Measurements from ENCODE around the gene C2CD4B. TPM values are rescaled to one million over a fixed set of nuclear protein-coding genes. Genes with fewer than 3 reads are reported as not detected.

C2CD4B gene
- total RNA-seq, 1 donor from 2014 or later, result not detected

DNA sequence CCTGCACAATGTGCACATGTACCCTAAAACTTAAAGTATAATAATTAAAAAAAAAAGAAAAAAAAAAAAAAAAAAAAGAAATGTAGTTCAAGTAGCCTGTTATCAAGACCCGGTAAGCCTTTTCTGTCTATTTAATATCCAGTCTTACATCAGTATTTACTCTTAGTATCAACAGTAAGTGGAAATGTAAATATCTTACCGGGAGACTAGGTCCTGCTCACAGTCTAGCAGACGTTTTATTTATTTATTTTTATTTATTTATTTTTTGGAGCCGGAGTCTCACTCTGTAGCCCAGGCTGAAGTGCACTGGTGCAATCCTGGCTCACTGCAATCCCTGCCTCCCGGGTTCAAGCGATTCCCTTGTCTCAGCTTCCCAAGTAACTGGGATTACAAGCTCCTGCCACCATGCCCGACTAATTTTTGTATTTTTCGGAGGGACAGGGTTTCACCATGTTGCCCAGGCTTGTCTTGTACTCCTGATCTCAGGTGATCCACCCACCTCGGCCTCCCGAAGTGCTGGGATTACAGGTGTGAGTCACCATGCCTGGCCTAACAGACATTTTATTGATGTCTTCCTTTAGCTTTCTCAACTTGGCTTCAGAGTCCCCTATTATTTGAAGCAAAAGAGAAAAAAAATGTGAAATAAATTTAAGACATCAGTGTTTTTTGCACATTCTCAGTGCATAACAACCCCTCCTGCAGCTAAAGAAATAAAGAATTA, 19.9 kb downstream of the C2CD4B start:
- POLR2A ChIA-PET, result no interaction called here
- intact Hi-C loops (cut with micrococcal nuclease), result no loop called here
- H3K36me3 Mint-ChIP-seq (ENCODE audit: low read depth), result no peaks in the 10 kb centered on the region
- TF ChIP-seq, protein P1, sequence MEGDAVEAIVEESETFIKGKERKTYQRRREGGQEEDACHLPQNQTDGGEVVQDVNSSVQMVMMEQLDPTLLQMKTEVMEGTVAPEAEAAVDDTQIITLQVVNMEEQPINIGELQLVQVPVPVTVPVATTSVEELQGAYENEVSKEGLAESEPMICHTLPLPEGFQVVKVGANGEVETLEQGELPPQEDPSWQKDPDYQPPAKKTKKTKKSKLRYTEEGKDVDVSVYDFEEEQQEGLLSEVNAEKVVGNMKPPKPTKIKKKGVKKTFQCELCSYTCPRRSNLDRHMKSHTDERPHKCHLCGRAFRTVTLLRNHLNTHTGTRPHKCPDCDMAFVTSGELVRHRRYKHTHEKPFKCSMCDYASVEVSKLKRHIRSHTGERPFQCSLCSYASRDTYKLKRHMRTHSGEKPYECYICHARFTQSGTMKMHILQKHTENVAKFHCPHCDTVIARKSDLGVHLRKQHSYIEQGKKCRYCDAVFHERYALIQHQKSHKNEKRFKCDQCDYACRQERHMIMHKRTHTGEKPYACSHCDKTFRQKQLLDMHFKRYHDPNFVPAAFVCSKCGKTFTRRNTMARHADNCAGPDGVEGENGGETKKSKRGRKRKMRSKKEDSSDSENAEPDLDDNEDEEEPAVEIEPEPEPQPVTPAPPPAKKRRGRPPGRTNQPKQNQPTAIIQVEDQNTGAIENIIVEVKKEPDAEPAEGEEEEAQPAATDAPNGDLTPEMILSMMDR (IDR thresholded peaks at IDR 0.05), result no peak
- no peak overlapping the region for H3K4me3 Mint-ChIP-seq
- H3K9me3 Mint-ChIP-seq, result no peaks in the 10 kb centered on the region
- CTCF ChIA-PET, result no interaction called here
- ATAC-seq (ENCODE audit: low read depth) (no peak), DNase-seq (no peak)
- no peaks in the 10 kb centered on the region for H3K4me1 Mint-ChIP-seq
- no peaks in the 10 kb centered on the region for H3K27me3 Mint-ChIP-seq
- no peak overlapping the region for H3K27ac Mint-ChIP-seq

DNA sequence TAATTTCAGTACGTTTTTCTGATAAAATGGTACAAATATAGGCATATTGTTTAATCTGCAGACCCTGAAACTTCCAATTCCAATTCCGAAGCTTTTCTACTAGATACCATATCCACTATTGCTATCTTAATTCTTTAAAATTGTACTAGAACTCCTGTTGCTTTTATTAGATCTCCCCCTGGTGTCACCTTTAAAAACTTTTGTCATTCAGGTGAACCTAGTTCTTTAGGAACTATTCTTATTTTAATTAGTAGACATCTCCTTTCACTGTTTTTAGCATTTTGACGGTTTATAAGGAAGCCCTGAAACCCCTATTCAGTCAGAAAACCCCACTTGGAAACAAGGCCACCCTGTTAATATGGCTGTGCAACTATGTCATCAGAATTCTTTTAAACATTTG, 22.3 kb downstream of the C2CD4B start:
- intact Hi-C loops (cut with micrococcal nuclease), result no loop called here
- Mint-ChIP-seq H3K27me3 (peaks cover 8% of the 10 kb centered on the region), H3K36me3 (ENCODE audit: low read depth) (no peaks in the 10 kb centered on the region), H3K4me3 (no peak overlapping the region), H3K4me1 (no peaks in the 10 kb centered on the region), H3K27ac (no peak overlapping the region), H3K9me3 (no peaks in the 10 kb centered on the region)
- TF ChIP-seq, protein P1 (IDR thresholded peaks at IDR 0.05), result no peak
- ATAC-seq (ENCODE audit: low read depth), result no peak
- no peak for DNase-seq
- CTCF ChIA-PET, result no interaction called here
- POLR2A ChIA-PET, result no interaction called here

DNA sequence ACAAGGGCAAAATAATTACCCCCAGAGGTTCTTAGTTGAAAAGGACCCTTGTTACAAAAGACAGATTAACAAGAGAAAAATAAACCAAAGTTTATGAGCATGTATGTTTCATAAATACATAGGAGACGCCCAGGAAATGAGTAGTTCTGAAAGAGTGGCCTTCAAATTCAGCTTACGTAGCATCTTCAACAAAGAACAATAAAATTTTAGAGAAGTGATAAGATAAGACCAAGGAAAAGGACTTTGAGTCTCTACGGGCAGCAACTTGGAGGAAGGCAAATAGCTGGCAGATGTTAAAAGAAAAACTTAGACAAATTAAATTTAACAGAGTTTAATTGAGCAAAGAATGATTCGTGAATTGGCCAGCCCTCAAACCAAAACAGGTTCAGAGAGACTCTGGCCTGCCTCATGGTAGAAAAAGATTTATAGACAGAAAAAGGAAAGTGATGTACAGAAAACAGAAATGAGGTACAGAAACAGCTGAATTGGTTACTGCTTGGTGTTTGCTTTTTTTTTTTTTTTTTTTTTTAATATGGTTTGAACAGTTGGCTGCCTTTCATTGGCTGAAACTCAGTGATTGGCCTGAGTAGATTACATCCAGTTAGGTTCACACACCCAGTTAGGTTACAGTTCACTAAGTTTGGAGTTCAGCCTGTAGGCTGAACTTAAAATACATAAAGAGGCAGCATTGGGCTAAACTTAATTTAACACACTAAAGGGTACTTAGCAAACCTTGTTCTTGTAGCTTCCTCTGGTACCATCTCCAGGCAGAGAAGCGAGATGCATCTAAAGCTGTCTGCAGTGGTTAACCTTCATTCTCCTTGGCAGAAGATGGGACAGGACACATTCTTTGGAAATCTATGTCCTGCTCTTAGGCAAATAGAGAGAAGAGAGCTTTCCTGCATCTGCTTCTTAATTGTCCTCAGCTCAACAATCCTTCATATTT, 23.2 kb downstream of the C2CD4B start:
- no peak overlapping the region for H3K27ac Mint-ChIP-seq
- TF ChIP-seq, protein P1 (IDR thresholded peaks at IDR 0.05), result no peak
- no peak overlapping the region for H3K4me3 Mint-ChIP-seq
- no peaks in the 10 kb centered on the region for H3K9me3 Mint-ChIP-seq
- ATAC-seq (ENCODE audit: low read depth) (no peak), DNase-seq (no peak)
- H3K36me3 Mint-ChIP-seq (ENCODE audit: low read depth), result no peaks in the 10 kb centered on the region
- CTCF ChIA-PET, result no interaction called here
- POLR2A ChIA-PET, result no interaction called here
- H3K4me1 Mint-ChIP-seq, result no peaks in the 10 kb centered on the region
- H3K27me3 Mint-ChIP-seq, result peaks cover 8% of the 10 kb centered on the region
- intact Hi-C loops (cut with micrococcal nuclease), result no loop called here

DNA sequence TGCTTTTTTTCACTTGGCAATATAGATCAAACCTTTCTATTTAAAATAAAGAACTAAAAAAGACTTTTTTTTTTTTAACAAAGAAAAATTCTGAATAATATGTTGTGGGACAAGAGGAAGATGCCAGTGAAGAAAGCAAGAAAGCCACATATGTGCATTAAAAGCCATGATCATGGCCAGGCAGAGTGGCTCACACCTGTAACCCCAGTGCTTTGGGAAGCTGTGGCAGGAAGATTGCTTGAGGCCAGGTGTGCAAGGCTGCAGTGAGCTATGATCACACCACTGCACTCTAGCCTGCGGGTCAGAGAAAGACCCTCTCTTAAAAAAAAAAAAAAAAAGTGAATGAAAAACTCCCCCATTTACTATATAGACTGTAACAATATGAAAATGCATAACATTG, 23.9 kb downstream of the C2CD4B start:
- CTCF ChIA-PET, result no interaction called here
- POLR2A ChIA-PET, result no interaction called here
- DNase-seq (no peak), ATAC-seq (ENCODE audit: low read depth) (no peak)
- TF ChIP-seq, protein P1 (IDR thresholded peaks at IDR 0.05), result no peak
- no peak overlapping the region for H3K27ac Mint-ChIP-seq
- no peaks in the 10 kb centered on the region for H3K4me1 Mint-ChIP-seq
- no peak overlapping the region for H3K4me3 Mint-ChIP-seq
- intact Hi-C loops (cut with micrococcal nuclease), result no loop called here
- no peaks in the 10 kb centered on the region for H3K36me3 Mint-ChIP-seq (ENCODE audit: low read depth)
- H3K9me3 Mint-ChIP-seq, result no peaks in the 10 kb centered on the region
- H3K27me3 Mint-ChIP-seq, result peaks cover 8% of the 10 kb centered on the region

DNA sequence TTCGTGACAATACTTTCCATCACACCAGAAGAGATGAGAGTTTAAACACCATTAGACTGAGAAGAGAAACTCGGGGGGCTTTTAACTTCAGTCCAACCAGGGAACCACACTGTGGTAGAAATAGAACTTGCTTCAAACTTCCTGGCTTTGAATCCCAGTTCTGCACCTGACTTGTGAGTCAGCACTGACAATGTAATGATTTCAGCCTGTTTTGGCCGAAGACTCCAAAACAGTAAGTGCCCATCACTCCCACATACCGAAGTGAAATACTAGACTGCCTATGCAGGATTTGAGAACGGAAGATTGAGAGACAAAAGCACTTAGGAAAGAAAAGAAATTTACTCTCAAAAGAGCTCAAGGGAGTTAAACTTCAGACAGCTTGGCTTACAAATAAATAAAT, 27.0 kb downstream of the C2CD4B start:
- TF ChIP-seq, protein P1 (IDR thresholded peaks at IDR 0.05), result no peak
- Mint-ChIP-seq H3K36me3 (ENCODE audit: low read depth) (no peaks in the 10 kb centered on the region), H3K9me3 (no peaks in the 10 kb centered on the region), H3K4me1 (no peaks in the 10 kb centered on the region), H3K27me3 (peaks cover 8% of the 10 kb centered on the region), H3K27ac (no peak overlapping the region), H3K4me3 (no peak overlapping the region)
- ChIA-PET CTCF (no interaction called here), POLR2A (no interaction called here)
- intact Hi-C loops (cut with micrococcal nuclease), result no loop called here
- ATAC-seq (ENCODE audit: low read depth) (no peak), DNase-seq (no peak)

All from activated B cell treated with CpG ODN at 0.5 μM for 24 hours (primary cell).